Measurements from ENCODE around the gene TSHZ1.
A peak's percentile ranks its signal among the peaks of the same experiment; 100 is the strongest.

TSHZ1 gene, protein sequence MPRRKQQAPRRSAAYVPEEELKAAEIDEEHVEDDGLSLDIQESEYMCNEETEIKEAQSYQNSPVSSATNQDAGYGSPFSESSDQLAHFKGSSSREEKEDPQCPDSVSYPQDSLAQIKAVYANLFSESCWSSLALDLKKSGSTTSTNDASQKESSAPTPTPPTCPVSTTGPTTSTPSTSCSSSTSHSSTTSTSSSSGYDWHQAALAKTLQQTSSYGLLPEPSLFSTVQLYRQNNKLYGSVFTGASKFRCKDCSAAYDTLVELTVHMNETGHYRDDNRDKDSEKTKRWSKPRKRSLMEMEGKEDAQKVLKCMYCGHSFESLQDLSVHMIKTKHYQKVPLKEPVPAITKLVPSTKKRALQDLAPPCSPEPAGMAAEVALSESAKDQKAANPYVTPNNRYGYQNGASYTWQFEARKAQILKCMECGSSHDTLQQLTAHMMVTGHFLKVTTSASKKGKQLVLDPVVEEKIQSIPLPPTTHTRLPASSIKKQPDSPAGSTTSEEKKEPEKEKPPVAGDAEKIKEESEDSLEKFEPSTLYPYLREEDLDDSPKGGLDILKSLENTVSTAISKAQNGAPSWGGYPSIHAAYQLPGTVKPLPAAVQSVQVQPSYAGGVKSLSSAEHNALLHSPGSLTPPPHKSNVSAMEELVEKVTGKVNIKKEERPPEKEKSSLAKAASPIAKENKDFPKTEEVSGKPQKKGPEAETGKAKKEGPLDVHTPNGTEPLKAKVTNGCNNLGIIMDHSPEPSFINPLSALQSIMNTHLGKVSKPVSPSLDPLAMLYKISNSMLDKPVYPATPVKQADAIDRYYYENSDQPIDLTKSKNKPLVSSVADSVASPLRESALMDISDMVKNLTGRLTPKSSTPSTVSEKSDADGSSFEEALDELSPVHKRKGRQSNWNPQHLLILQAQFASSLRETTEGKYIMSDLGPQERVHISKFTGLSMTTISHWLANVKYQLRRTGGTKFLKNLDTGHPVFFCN (N-terminal part only)

DNA sequence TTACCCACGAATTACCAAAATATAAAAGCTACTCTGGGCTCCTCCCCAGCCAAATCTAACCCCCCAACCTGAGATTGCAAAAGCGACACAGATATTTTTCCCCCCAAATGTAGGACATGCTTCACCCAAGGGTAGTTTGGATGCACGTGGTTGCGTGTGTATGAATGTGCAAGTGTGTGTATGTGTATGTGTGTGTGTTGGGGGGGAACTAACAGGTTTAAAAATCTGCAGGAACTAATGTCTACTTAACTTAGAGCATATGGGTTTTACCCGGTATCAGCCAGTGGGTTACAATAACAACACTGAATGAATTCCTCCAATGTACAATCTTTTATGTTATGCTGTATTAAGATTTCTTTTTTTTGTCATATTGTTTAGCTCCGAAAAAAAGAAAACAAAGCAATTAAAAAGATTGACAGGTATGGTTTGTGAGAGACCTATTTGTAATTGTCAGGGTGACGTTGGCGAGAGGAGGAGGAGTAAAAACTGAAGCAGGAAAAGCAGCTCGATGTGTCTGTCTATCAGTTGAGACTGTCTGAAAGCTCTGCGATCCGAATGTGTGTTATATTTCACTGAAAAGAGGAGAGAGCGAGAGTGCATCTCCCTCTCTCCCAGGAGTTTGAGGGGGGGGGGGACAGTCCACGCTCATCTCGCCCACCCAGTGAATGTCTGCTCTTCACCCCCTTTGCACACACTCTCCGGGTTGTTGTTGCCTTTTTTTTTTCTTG lies at the start of gene TSHZ1:
TSHZ1 (plus strand) TSS at position 524 of the 728 bp plus-strand sequence. CDS start 1,080 bp downstream, outside the sequence.
- peak; percentile 96 for FAIRE-seq

DNA sequence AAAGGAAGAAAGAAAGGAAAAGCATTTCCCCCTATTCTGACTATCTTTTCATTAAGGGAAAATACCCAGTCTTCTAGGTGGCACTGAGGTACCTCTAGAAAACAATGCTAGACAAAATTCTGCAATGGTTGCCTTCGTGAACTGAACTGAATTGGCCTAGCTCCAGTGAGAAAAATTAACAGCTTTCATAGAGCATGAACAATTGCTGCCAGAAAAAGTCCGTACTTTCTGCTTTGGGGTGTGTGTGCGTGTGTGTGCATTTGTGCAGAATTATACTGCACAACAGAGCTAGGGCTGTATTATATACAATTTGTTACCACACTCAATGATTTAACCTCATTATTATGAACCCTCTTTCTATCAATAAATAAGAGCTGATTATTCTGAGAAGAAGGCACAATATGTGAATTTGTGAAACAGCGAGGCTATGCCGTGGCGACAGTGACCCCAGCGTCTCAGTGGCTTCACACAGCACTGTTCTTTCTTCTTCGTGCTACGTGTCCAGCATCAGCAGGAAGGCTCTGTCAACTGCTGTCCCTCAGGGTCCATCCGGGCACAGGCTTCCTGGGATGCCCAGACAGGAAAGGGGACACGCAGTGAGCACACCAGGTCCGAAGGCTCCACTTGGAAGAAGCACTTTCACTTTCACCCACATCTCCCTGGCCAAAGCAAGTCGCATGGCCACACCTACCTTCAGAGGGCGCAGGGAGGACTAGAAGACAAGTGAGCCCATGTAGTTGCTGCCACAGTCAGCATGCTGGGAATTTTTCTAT lies 49.2 kb upstream of the TSHZ1 start:
- FAIRE-seq = no peak

DNA sequence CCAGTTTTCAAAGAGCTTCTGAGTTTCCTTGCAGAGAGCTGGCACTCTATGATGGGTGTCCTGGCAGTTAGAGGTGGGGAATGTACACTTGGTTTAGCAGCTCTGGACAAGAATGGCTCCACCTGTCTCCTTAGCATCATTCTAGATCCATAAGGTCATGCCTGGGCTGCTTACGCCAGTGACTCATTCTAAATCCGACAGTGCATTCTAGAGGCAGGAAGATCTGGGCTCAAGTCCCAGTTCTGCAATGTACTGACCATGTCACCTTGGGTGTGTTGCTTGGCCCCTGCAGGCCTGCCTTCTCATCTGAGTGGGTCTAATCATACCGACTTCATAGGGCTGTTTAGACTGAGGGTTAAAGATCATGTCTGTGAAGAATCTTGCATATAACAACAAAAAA lies 48.1 kb upstream of the TSHZ1 start:
- no peak for FAIRE-seq

DNA sequence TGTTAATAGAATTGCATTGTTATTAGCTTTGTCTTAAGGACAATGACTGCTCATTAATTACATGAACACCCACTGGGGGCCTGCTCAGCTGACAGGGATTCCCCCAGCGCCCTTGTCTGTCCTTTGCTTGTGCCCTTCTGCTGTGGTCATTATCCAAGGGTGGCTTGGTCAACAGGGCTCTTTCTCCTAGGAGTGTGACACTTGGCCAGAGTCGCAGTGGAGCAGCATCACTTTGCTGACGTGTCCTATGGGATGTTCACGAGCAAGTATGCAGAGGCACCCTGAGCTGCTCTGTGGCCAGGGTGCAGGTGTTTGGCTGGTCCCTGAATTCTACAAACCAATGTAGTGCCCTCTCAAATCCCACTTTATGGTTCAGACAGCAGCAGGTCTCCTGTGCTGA lies 47.6 kb upstream of the TSHZ1 start:
- FAIRE-seq = no peak

DNA sequence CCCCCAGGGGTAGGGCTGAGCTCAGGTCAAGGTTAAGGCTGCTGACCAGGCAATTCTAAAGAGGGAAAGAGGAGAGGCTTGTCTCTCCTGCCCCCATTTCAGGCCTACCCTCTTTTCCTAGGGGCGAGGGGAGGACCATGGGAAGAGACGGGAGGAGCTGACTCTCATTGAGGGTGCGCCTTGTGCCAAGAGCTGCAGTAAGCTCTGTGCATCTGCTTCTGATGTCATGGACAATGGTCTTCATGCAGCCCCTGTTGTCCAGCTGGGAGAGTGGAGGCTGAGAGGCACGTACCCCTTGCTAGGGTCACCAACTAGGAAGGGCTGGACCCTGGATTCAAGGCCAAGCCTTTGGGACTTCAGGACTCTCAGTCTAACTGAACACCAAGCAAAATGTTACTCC lies 46.9 kb upstream of the TSHZ1 start:
- FAIRE-seq = no peak

DNA sequence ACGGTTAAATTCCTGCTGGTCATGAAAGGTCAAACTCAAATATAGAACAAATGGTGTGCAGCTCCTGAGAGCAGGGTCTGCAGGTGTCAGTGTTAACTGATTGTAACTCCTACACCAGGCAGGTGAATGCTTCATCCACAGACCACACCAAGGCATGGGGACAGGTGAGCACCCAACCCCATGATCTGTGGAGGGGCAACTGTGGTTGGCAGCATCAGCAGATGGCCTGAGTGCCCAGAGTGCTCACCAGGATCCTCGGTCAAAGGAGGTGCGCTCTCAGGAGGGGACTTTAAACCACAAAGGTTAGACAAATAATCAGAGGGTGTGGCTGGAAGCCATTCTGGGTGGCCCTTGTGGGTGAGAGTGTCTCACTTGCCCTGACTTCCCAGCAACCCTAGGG lies 46.1 kb upstream of the TSHZ1 start:
- no peak for FAIRE-seq

DNA sequence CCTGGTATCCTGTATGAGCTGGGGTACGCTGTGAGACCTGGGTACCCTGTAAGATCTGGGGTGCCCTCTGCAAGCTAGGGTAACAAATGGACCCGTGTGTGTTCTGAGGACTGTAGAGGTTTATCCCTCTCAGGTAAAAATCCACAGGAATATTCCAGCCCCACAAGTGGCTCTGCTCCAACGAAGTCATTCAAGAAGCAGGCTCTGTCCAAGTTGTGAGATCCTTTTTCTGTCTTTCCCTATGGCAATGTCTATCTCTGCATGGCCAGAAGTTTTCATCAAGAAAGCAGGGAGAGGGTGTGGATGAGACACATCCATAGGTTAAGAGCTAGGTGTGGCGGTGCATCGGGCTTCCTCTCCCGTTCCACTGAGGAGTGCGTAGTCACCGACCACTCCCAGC lies 44.7 kb upstream of the TSHZ1 start:
- no peak for FAIRE-seq

DNA sequence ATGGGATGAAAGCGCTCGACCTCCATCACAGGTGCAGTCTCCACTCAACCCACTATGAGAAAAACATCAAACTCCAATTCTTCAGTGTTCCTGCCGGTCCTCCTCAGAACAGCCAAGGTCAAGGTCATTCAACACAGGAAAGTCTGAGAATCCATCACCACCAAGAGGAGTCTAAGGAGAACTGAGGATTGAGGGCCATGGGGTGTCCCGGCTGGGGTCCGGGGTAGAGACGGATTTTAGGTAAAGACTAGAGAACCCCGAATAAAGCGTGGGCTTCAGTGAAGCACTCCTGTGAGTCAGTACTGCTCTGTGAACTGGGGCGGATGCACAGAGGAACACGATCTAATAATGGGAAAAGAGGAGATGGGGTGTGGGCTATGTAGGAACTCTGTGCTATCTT lies 43.5 kb upstream of the TSHZ1 start:
- FAIRE-seq = no peak

DNA sequence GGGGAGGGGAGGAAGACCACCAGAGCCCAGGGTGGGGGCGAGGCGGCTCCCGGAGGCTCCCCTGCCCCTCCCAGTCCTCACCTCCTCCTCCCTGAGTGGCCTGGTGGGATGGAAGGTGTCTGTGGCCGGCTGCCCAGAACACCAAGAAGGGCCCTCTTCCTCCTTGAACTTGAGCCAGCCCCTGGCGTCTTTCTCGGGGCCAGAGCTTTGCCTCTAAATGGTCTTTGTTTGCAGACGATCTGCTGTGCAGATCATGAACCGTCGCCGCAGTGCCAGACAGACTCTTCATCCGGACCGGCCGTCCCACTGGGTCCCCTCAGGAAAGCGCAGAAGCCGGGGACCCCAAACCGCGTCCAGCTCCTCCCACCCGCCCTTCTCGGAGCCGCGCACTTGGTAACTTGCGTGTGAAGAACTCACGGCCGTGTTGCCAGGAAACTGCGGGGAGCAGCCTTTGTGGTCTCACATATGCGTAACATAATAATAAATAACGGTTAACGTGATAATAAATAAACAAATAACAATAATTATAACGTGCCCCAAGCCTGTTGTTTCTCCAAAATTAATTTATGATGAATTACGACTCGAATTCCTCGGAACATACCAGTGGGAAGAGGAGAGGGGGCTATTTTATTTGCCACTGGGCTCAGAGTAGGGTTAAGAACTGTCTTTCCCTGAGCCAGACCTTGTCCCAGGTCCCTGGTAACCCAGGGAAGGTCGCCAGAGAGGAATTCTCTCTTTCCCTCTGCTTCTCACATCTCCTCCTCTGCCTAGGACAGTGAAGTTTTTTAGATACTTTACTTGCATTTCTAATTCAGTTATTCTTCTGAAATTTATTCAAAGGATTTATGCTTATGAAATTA lies 42.6 kb upstream of the TSHZ1 start:
- FAIRE-seq = no peak

DNA sequence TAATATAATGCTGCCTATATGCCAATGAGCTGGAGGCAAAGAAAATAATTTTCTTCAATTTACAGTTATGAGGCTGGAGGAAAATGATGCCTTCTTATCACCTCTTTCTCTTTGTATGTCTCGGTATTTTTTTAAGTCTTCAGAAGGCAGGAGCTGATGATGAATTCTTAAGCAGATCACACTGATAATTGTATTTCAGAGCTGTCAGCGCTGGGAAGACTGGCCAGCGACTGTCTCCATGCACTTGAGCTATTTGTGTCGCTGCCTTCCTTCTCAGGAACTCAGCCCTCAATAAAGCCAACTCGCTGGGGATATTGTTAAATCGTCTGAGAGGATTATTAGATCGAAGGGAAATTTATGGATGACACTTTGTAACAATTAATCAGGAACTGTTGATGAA lies 42.0 kb upstream of the TSHZ1 start:
- no peak for FAIRE-seq

DNA sequence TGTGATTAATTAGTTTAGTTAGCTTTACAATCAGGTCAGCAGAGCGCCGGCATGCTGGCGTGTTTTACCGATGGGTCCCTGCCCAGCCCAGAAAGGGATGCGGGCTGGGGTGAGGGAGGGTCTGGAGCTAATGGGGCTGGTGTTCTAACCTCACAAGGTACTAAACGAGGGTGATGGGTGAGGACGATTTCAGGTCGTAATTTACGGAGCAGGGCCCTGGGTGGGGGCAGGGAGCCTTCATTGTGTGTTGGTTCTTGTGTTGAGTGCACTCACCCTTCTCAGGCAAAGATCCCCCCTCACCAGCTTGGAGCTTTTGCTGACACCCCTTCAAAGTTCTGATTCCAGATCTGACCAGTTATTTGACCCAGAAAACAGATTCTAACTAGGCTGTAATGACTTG lies 41.2 kb upstream of the TSHZ1 start:
- FAIRE-seq = no peak

DNA sequence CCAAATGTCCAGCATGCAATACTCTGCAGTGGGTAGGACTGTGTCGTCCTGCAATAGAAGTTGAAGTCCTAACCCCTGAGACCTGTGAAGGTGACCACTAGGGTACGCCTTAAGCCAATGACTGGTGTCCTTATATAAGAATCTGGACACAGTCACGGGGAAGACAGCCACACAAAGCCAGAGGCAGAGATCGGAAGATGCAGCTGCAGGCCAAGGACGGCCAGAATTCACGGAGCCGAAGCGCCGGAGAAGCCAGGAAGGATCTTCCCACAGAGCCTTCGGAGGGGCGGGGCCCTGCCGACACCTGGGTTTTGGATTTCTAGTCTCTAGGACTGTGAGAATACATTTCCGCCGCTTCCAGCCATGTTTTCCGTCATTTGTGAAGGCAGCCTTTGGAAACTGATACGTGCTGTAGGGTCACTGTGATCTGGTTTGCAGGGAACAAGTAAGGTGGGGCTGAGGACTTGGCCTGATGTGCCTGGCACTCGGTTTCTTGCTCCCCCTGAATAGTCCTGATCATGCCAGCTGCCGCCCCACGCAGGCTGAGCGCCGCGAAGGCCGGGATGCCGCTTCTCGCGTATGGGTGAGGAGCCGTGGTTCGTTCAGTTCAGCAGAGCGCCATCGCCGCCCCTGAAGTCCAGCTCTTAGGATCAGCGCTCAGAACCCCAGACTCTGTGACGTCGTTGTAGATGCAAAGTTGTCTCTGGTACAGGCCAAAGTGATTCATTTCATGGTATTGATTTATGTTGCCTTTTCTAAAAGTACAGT lies 40.4 kb upstream of the TSHZ1 start:
- FAIRE-seq = no peak

DNA sequence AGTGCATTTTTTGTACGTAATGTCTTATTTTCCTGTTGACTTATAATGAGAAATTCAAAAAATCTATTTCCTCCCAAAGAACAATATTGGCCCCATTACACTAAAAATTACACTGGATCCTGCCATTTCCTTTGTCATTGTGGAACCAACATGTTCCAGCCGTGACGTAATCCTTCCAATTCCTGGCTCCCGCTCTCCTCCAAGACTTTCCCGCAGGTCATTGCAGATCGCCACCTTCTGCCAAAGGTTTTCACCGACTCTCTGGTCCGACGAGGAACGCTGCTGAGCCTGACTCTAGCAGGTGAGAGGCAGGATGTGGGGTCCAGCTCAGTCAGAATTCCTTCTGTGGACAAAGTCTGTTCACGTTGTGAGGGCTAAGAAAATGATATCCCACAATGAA lies 39.7 kb upstream of the TSHZ1 start:
- FAIRE-seq = no peak

DNA sequence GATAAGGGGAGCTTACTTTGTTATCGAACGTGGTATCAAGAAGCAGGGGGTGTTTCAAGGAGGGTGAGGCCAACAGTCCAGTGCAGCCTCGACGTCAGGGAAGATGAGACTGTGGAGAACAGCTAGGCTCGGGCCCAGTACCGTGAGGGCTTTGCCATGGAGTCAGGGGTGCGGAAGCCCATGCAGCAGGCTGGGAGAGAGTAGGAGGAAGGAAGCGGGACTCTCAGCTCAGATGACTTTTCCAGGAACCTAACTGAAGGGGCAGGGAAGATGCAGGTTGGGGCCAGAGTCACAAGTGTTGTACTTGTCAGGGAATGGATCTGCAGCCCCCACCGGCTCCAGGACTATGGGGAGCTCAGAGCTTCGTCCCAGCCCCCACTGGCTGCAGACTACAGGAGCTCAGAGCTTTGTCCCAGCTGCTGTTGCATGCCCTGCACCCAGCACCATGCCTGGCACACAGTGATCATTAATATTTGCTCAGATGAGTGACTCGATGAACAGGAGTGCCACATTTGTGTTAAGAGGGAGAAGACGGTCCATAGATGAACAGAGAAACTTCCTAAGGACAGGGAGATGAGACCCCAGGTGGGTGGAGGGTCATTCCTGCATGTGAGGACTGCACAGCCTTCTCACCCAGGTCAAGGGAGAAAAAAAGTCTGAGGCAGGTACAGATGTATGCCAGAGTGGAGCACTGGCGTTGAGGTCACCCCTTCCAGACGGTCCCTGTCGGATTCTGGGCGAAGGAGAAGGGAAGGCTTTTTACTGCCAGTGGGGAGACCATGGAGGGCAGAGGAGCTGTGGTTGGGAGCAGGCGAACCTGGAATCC lies 38.1 kb upstream of the TSHZ1 start:
- no peak for FAIRE-seq

DNA sequence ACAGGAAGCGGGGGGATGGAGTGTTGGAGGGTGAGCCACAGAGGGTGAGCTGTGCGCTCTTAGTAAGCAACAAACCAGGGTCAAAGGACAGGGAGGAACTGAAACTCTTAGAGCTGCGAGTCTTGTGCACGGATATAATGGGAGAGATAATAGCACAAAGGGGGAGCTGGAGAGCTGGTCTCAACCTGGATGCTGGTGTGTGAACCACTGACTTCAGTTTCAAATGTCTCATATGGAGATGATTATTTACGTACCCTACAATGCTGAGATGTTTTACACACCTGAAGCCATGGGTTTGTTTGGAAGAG lies 37.5 kb upstream of the TSHZ1 start:
- no peak for FAIRE-seq

DNA sequence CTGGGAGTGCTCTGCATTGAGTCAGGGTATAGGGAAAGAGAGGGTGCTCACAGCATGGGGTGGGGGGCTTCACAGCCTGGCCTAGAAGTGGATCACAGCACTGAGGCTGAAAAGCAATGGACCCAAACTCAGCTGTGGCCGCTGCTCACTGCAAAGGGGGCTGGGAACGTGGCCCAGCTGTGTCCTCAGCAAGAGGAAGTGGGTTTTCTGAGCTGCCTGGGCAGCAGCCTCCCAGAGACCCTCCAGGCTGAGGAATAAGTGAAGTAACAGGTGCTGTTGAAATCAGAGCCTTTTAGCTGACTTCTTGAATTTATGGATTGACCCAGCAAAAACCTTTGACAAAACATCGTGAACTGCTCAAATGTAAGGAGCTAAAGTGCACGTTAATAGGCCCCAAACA lies 36.9 kb upstream of the TSHZ1 start:
- no peak for FAIRE-seq

DNA sequence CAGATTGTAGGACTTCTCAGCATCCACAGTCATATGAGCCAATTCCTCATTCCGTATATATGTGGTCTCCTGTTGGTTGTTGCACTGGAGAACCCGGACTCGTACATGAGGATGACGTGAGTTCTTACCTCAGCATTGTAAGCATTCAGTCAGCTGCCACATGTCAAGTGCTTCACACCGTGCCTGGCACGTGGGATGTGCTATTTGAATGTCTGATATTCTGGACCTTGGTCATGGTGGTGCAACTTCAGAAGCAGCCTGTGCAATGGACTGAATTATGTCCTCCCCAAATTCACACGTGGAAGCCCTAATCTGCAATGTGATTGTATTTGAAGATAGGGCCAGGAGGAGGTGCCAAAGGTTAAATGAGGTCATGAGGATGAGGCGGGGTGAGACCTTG lies 33.7 kb upstream of the TSHZ1 start:
- FAIRE-seq = no peak

DNA sequence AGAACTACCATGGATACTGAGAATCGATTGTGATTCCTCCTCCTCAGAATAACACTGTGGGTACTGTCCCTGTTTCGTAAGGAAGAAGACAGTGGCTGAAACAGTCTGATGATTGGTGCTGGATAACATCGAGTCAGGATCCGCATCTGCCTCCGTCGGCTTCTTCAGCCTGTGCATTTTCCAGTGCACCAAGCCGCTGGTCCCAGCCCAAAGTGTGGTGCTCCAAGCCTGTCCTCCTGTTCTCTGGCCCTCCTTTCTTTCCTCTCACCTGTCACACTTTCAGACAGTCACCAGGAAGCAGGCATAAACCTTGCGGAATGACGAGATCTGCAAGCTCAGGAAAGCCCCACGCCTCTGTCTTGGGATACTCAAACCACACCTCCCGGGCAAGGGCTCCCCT lies 32.2 kb upstream of the TSHZ1 start:
- no peak for FAIRE-seq

DNA sequence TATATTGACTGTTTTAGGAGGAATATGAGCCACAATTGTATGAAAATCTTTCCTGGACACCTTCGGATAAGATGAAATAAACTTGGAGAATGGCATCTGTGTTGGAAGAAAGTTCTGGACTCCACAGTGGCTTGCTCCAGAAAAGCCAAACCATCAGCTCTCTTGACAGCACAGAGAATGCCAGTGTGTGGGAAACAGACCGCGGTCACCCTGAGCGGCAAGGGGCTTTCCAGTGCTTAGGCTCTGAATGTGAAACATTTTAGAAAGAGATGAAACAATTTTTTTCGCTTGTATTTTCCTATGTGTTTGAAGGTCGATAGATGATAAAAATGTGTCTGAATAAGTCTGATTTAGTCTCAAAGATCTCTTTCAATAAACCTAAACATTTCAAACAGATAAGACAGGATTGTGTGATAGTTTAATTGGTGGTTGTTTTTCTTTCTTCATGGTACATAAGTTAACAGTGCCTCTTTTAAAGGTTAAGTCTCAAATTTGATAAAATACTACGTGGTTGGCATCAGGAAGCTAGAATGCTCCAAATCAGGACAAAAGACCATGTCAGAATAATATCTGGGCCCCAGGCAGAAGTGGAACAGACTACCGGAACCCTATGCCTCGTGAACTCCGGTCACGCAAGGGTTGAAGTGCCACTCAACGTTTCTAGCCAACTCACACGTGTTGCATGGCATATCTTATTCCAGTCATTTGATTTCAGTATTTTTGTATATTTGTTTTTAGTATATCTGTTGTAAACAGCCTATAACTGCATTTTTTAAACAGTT lies 30.6 kb upstream of the TSHZ1 start:
- FAIRE-seq = no peak

Data from islet of Langerhans (tissue), 1 donor.